ENCODE results near the gene YBX1. TPM values are rescaled to one million over a fixed set of nuclear protein-coding genes. Genes with fewer than 3 reads are reported as not detected.
A peak's percentile ranks its signal among the peaks of the same experiment; 100 is the strongest.

The YBX1 gene
- total RNA-seq, 4 donors from 2014 or later: 377 to 579 (median 441) TPM

GRCh38 chr1:42746436-42747105 lies 64.4 kb downstream of the YBX1 start:
- 77 to 80% methylated on average over 12 of the region's 12 CpGs for WGBS, 2 donors
- no peak overlapping the region for H3K4me3 ChIP-seq
- H3K9me3 ChIP-seq: no peaks in the 10 kb centered on the region
- peaks cover 1 to 57% (median 4%) of the 10 kb centered on the region in 3 donors for H3K36me3 ChIP-seq
- H3K27me3 ChIP-seq: no peaks in the 10 kb centered on the region
- H3K4me1 ChIP-seq: peaks cover 0 to 43% (median 1%) of the 10 kb centered on the region in 4 donors
- H3K27ac ChIP-seq: peak overlapping the region; percentile 4 to 85 (median 42)
- no peak for TF ChIP-seq CTCF (IDR thresholded peaks at IDR 0.05)
- TF ChIP-seq EP300 (IDR thresholded peaks at IDR 0.05): no peak
- TF ChIP-seq POLR2A (IDR thresholded peaks at IDR 0.05): no peak
- peak in 1 of 2 donors; percentile 10 for DNase-seq (ENCODE audit: low spot score in 2 of 2)

GRCh38 chr1:42747125-42747524 lies 64.9 kb downstream of the YBX1 start:
- H3K4me1 ChIP-seq: peaks cover 0 to 38% (median 0%) of the 10 kb centered on the region in 4 donors
- no peaks in the 10 kb centered on the region for H3K9me3 ChIP-seq
- H3K4me3 ChIP-seq: no peak overlapping the region
- TF ChIP-seq CTCF (IDR thresholded peaks at IDR 0.05) (peak; percentile 56 to 66 (median 57)), EP300 (IDR thresholded peaks at IDR 0.05) (no peak)
- H3K27ac ChIP-seq: peak overlapping the region in 3 of 4 donors; percentile 8 to 85 (median 76)
- DNase-seq (ENCODE audit: low spot score in 2 of 2): peak in 1 of 2 donors; percentile 19
- WGBS, 2 donors: 28 to 34% methylated on average over 14 of the region's 14 CpGs
- H3K27me3 ChIP-seq: no peaks in the 10 kb centered on the region
- peaks cover 4 to 63% (median 7%) of the 10 kb centered on the region in 3 donors for H3K36me3 ChIP-seq

DNA sequence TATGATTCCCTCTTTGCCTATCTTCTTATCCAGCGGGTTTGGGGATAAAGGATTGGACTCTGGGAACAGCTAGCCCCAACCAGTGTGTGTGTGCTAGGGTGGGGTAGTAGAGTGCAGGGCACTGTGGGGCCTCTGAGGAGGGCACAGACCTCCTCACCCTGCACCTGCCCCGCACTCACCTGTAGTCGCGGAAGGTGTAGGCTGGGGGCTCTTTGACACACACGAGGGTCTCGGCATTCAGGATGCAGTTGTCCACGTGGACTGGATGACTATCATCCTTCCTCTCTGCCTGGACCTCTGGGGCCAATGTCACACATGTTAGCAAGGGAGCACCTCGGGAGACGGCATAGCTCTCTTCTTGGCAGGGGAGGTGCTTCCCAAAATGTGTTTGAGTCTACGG lies 65.8 kb downstream of the YBX1 start:
- whole genome bisulfite sequencing, 2 donors: 76 to 77% methylated on average over 8 to 10 of the region's 10 CpGs
- H3K9me3 ChIP-seq: no peaks in the 10 kb centered on the region
- peaks cover 0 to 29% (median 0%) of the 10 kb centered on the region in 4 donors for H3K4me1 ChIP-seq
- TF ChIP-seq CTCF (IDR thresholded peaks at IDR 0.05): no peak
- TF ChIP-seq POLR2A (IDR thresholded peaks at IDR 0.05): no peak
- no peak for TF ChIP-seq EP300 (IDR thresholded peaks at IDR 0.05)
- H3K27ac ChIP-seq: peak overlapping the region in 2 of 4 donors; percentile 76 to 85
- no peak overlapping the region for H3K4me3 ChIP-seq
- H3K27me3 ChIP-seq: no peaks in the 10 kb centered on the region
- DNase-seq (ENCODE audit: low spot score in 2 of 2): peak in 1 of 2 donors; percentile 8
- peaks cover 4 to 72% (median 12%) of the 10 kb centered on the region in 3 donors for H3K36me3 ChIP-seq

- no peak overlapping the region for H3K4me3 ChIP-seq
- no peak for DNase-seq (ENCODE audit: low spot score in 2 of 2)
- 49 to 54% methylated on average over 14 of the region's 14 CpGs for WGBS, 2 donors
- peak overlapping the region; percentile 42 to 85 (median 60) for H3K27ac ChIP-seq
- no peaks in the 10 kb centered on the region for H3K9me3 ChIP-seq
- H3K27me3 ChIP-seq: no peaks in the 10 kb centered on the region
- TF ChIP-seq CTCF (IDR thresholded peaks at IDR 0.05): no peak
- no peak for TF ChIP-seq EP300 (IDR thresholded peaks at IDR 0.05)
- no peak for TF ChIP-seq POLR2A (IDR thresholded peaks at IDR 0.05)
- H3K4me1 ChIP-seq: peaks cover 0 to 28% (median 0%) of the 10 kb centered on the region in 4 donors
- peaks cover 4 to 79% (median 12%) of the 10 kb centered on the region in 3 donors for H3K36me3 ChIP-seq
Measured at GRCh38 chr1:42748461-42749410, 66.5 kb downstream of the YBX1 start.

Measured in tibial nerve (tissue), 4 donors.